ENCODE measurements around the gene LNPEP. TPM values are rescaled to one million over a fixed set of nuclear protein-coding genes. Genes with fewer than 3 reads are reported as not detected.

The LNPEP gene
- total RNA-seq, 1 donor from 2014 or later, result 96.5 TPM

- intact Hi-C loops (cut with micrococcal nuclease), result no loop called here
- ChIA-PET POLR2A (no interaction called here), CTCF (no interaction called here)
- DNase-seq (no peak), ATAC-seq (ENCODE audit: low read depth) (no peak)
- peaks cover 42% of the 10 kb centered on the region for H3K4me1 Mint-ChIP-seq
- H3K27me3 Mint-ChIP-seq, result no peaks in the 10 kb centered on the region
- H3K36me3 Mint-ChIP-seq (ENCODE audit: low read depth), result no peaks in the 10 kb centered on the region
- no peak for TF ChIP-seq CTCF (IDR thresholded peaks at IDR 0.05)
- peak overlapping the region; percentile 50 for H3K27ac Mint-ChIP-seq
- peak overlapping the region; percentile 13 for H3K4me3 Mint-ChIP-seq
- no peaks in the 10 kb centered on the region for H3K9me3 Mint-ChIP-seq
Measured at GRCh38 chr5:97072696-97073095, 136.8 kb downstream of the LNPEP start.

GRCh38 chr5:97073420-97073819 lies 137.5 kb downstream of the LNPEP start:
- no peak for TF ChIP-seq CTCF (IDR thresholded peaks at IDR 0.05)
- Mint-ChIP-seq H3K4me3 (peak overlapping the region; percentile 56), H3K4me1 (peaks cover 48% of the 10 kb centered on the region), H3K9me3 (no peaks in the 10 kb centered on the region), H3K36me3 (ENCODE audit: low read depth) (no peaks in the 10 kb centered on the region), H3K27me3 (no peaks in the 10 kb centered on the region), H3K27ac (peak overlapping the region; percentile 62)
- DNase-seq (no peak), ATAC-seq (ENCODE audit: low read depth) (peak; percentile 18)
- intact Hi-C loops (cut with micrococcal nuclease), result no loop called here
- CTCF ChIA-PET, result no interaction called here
- POLR2A ChIA-PET, result no interaction called here

GRCh38 chr5:97074859-97075489 lies 139.1 kb downstream of the LNPEP start:
- H3K27ac Mint-ChIP-seq, result peak overlapping the region; percentile 65

GRCh38 chr5:97075649-97076048 lies 139.8 kb downstream of the LNPEP start:
- H3K36me3 Mint-ChIP-seq (ENCODE audit: low read depth), result no peaks in the 10 kb centered on the region
- DNase-seq (no peak), ATAC-seq (ENCODE audit: low read depth) (no peak)
- no peaks in the 10 kb centered on the region for H3K27me3 Mint-ChIP-seq
- H3K27ac Mint-ChIP-seq, result peak overlapping the region; percentile 41
- H3K9me3 Mint-ChIP-seq, result no peaks in the 10 kb centered on the region
- intact Hi-C loops (cut with micrococcal nuclease), result no loop called here
- no peak overlapping the region for H3K4me3 Mint-ChIP-seq
- ChIA-PET POLR2A (no interaction called here), CTCF (no interaction called here)
- peaks cover 61% of the 10 kb centered on the region for H3K4me1 Mint-ChIP-seq
- TF ChIP-seq CTCF (IDR thresholded peaks at IDR 0.05), result no peak

More at GRCh38 chr5:97074859-97075489, 139.1 kb downstream of the LNPEP start:
- no peak for TF ChIP-seq CTCF (IDR thresholded peaks at IDR 0.05)
- ChIA-PET POLR2A (interaction anchor here (0.5 kb wide), 1 partner anchor 112 kb away, joined by 3 read pairs; no protein-coding TSS in a partner anchor), CTCF (interaction anchor here (1.2 kb wide), 1 partner anchor 206 kb away, joined by 3 read pairs; no protein-coding TSS in a partner anchor)
- ATAC-seq (ENCODE audit: low read depth) (no peak), DNase-seq (no peak)
- H3K4me1 Mint-ChIP-seq, result peaks cover 61% of the 10 kb centered on the region
- peak overlapping the region; percentile 46 for H3K4me3 Mint-ChIP-seq
- H3K27me3 Mint-ChIP-seq, result no peaks in the 10 kb centered on the region
- no peaks in the 10 kb centered on the region for H3K9me3 Mint-ChIP-seq
- intact Hi-C loops (cut with micrococcal nuclease), result no loop called here
- H3K36me3 Mint-ChIP-seq (ENCODE audit: low read depth), result no peaks in the 10 kb centered on the region

GRCh38 chr5:97076098-97076497 lies 140.2 kb downstream of the LNPEP start:
- no peaks in the 10 kb centered on the region for H3K9me3 Mint-ChIP-seq
- no peak overlapping the region for H3K4me3 Mint-ChIP-seq
- H3K27ac Mint-ChIP-seq, result no peak overlapping the region
- H3K27me3 Mint-ChIP-seq, result no peaks in the 10 kb centered on the region
- DNase-seq, result no peak
- ATAC-seq (ENCODE audit: low read depth), result no peak
- intact Hi-C loops (cut with micrococcal nuclease), result no loop called here
- no peaks in the 10 kb centered on the region for H3K36me3 Mint-ChIP-seq (ENCODE audit: low read depth)
- H3K4me1 Mint-ChIP-seq, result peaks cover 64% of the 10 kb centered on the region
- no peak for TF ChIP-seq CTCF (IDR thresholded peaks at IDR 0.05)
- ChIA-PET POLR2A (no interaction called here), CTCF (no interaction called here)

Data from activated B cell treated with CpG ODN at 0.5 μM for 24 hours (primary cell).